NCI-H82 treated with DMSO at 0.1 percent for 48 hours (cell line): ENCODE results near the gene KIF26B.

Source experiments
- DNase-seq: peaks from one replicate; lab custom pipeline; 2025; ENCODE audit not compliant: unreplicated experiment; lab: John Stamatoyannopoulos, UW

KIF26B gene

GRCh38 chr1:245270972-245271371, 116.2 kb downstream of the KIF26B start:
- DNase-seq, result no peak

- no peak for DNase-seq
Observed at GRCh38 chr1:245272676-245273075, 117.9 kb downstream of the KIF26B start.

GRCh38 chr1:245276445-245276844, 121.7 kb downstream of the KIF26B start:
- no peak for DNase-seq

- no peak for DNase-seq
Observed at GRCh38 chr1:245277276-245277675, 122.5 kb downstream of the KIF26B start.

GRCh38 chr1:245278846-245279245, 124.1 kb downstream of the KIF26B start:
- DNase-seq, result no peak

- DNase-seq, result no peak
Observed at GRCh38 chr1:245279346-245279745, 124.6 kb downstream of the KIF26B start.

GRCh38 chr1:245283001-245283400, 128.2 kb downstream of the KIF26B start:
- DNase-seq, result no peak

- no peak for DNase-seq
Observed at GRCh38 chr1:245285168-245285567, 130.4 kb downstream of the KIF26B start.

GRCh38 chr1:245288796-245289195, 134.0 kb downstream of the KIF26B start:
- no peak for DNase-seq

GRCh38 chr1:245290836-245291235, 136.1 kb downstream of the KIF26B start:
- no peak for DNase-seq

- DNase-seq, result no peak
Observed at GRCh38 chr1:245291351-245291750, 136.6 kb downstream of the KIF26B start.

- DNase-seq, result no peak
Observed at GRCh38 chr1:245292141-245292540, 137.4 kb downstream of the KIF26B start.

- DNase-seq, result no peak
Observed at GRCh38 chr1:245292553-245292952, 137.8 kb downstream of the KIF26B start.

- DNase-seq, result no peak
Observed at GRCh38 chr1:245294020-245294419, 139.2 kb downstream of the KIF26B start.

GRCh38 chr1:245298781-245299180, 144.0 kb downstream of the KIF26B start:
- no peak for DNase-seq

- no peak for DNase-seq
Observed at GRCh38 chr1:245301162-245301580, 146.4 kb downstream of the KIF26B start.

- no peak for DNase-seq
Observed at GRCh38 chr1:245301921-245302320, 147.1 kb downstream of the KIF26B start.

- no peak for DNase-seq
Observed at GRCh38 chr1:245304698-245305097, 149.9 kb downstream of the KIF26B start.

- no peak for DNase-seq
Observed at GRCh38 chr1:245306020-245306419, 151.2 kb downstream of the KIF26B start.

GRCh38 chr1:245306628-245307410, 152.0 kb downstream of the KIF26B start:
- DNase-seq, result no peak

- DNase-seq, result no peak
Observed at GRCh38 chr1:245310571-245311531, 156.1 kb downstream of the KIF26B start.
